HG03025 (cell line): ENCODE results near the gene CASP8AP2.
"Not testable (repeated sequence)": the region's sequence is repeated elsewhere in the genome, so short reads cannot be mapped to it uniquely, and the experiment has no call there.

Source experiments
- ATAC-seq: cut with Tn5 transposase; IDR thresholded peaks from one replicate; pipeline ENCODE4 v1.9.1; 2021; ENCODE audit warnings: mild to moderate bottlenecking, moderate library complexity; ENCODE audit not compliant: unreplicated experiment, low FRiP score

The CASP8AP2 gene

GRCh38 chr6:89819336-89820130, 10.1 kb upstream of the CASP8AP2 start, which contains the start of gene MDN1:
MDN1 (minus strand) TSS chr6:89819794; CDS start chr6:89819607, 187 bp downstream.
- ATAC-seq: peak; percentile 89

GRCh38 chr6:89826029-89826528, 3.6 kb upstream of the CASP8AP2 start:
- ATAC-seq: no peak

- not testable (repeated sequence) for ATAC-seq
These were observed 1.1 kb upstream of the CASP8AP2 start for GRCh38 chr6:89828475-89828987.

- ATAC-seq: peak; percentile 29
These were observed 650 bp upstream of the CASP8AP2 start for GRCh38 chr6:89828988-89829471.

GRCh38 chr6:89830170-89830809, 610 bp downstream of the CASP8AP2 start:
- no peak for ATAC-seq

GRCh38 chr6:89834884-89835792, 5.5 kb downstream of the CASP8AP2 start:
- ATAC-seq: peak; percentile 98

- ATAC-seq: no peak
These were observed 7.1 kb downstream of the CASP8AP2 start for GRCh38 chr6:89836639-89837222.

- ATAC-seq: no peak
These were observed 10.9 kb downstream of the CASP8AP2 start for GRCh38 chr6:89840538-89840937.

- no peak for ATAC-seq
These were observed 12.5 kb downstream of the CASP8AP2 start for GRCh38 chr6:89842228-89842627.

GRCh38 chr6:89843070-89843469, 13.4 kb downstream of the CASP8AP2 start:
- ATAC-seq: no peak

GRCh38 chr6:89847513-89847912, 17.8 kb downstream of the CASP8AP2 start:
- ATAC-seq: not testable (repeated sequence)

- no peak for ATAC-seq
These were observed 23.4 kb downstream of the CASP8AP2 start for GRCh38 chr6:89853068-89853467.

- no peak for ATAC-seq
These were observed 28.4 kb downstream of the CASP8AP2 start for GRCh38 chr6:89858041-89858440.

GRCh38 chr6:89859744-89860143, 30.1 kb downstream of the CASP8AP2 start:
- ATAC-seq: peak; percentile 53

GRCh38 chr6:89862273-89862672, 32.6 kb downstream of the CASP8AP2 start:
- ATAC-seq: peak; percentile 83

- ATAC-seq: no peak
These were observed 33.0 kb downstream of the CASP8AP2 start for GRCh38 chr6:89862698-89863097.

- ATAC-seq: no peak
These were observed 36.5 kb downstream of the CASP8AP2 start for GRCh38 chr6:89866024-89866678.

- ATAC-seq: no peak
These were observed 44.0 kb downstream of the CASP8AP2 start for GRCh38 chr6:89873721-89874120.

- ATAC-seq: no peak
These were observed 44.8 kb downstream of the CASP8AP2 start for GRCh38 chr6:89874438-89874837.
